Muscle layer of colon (tissue), 2 donors: ENCODE data around the gene CUX1.
"Not testable (repeated sequence)": the region's sequence is repeated elsewhere in the genome, so short reads cannot be mapped to it uniquely, and the experiment has no call there.

Experiments used
- H3K27ac ChIP-seq: one replicate; pipeline ENCODE4 v1.7.0; 2013; ENCODE audit warnings: low read depth, mild to moderate bottlenecking, low read length, moderate library complexity
- H3K27me3 ChIP-seq, 2 donors: one replicate each; pipeline ENCODE4 v1.7.0; 2013; ENCODE audit warnings: low read length in 2 of 2, mild to moderate bottlenecking in 2 of 2; ENCODE audit not compliant: insufficient read depth in 2 of 2, control insufficient read depth in 1 of 2
- H3K36me3 ChIP-seq: one replicate; pipeline ENCODE4 v1.7.0; 2013; ENCODE audit warnings: mild to moderate bottlenecking, low read length; ENCODE audit not compliant: insufficient read depth
- H3K4me1 ChIP-seq: one replicate; pipeline ENCODE4 v1.7.0; 2013; ENCODE audit warnings: mild to moderate bottlenecking, low read length; ENCODE audit not compliant: insufficient read depth
- H3K4me3 ChIP-seq, 2 donors: one replicate each; pipeline ENCODE4 v1.7.0; 2013; ENCODE audit warnings: low read length in 2 of 2, low read depth in 1 of 2, mild to moderate bottlenecking in 1 of 2, moderate library complexity in 1 of 2
- H3K9ac ChIP-seq: one replicate; pipeline ENCODE4 v1.7.0; 2013; ENCODE audit warnings: low read length
- H3K9me3 ChIP-seq: one replicate; pipeline ENCODE4 v1.7.0; 2013; ENCODE audit warnings: mild to moderate bottlenecking, low read length
- donor health status: abdominal sarcoma.
- donor health status: Adenocarcinoma of cecum.

The CUX1 gene

DNA sequence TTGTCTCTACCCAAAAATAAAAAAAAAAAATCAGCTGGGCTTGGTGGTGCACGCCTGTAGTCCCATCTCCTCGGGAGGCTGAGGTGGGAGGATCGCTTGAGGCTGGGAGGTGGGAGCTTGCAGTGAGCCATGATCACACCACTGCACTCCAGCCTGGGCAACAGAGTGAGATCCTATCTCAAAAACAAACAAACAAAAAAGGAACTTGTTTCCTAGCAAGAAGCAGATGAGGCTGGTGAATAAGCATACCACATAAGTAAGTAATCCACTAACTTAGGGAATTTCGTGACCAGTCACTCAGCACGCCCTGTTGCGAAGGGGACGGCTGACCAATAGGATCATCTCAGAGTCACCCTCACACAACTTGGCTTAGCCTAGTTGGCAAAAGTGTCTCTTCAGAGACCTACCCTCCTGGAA lies 64.6 kb downstream of the CUX1 start:
- Histone ChIP-seq H3K27ac (peak overlapping the region; percentile 81), H3K9me3 (no peaks in the 10 kb centered on the region), H3K9ac (peak overlapping the region; percentile 7), H3K4me3 (peak overlapping the region in 1 of 2 donors; percentile 22), H3K36me3 (no peaks in the 10 kb centered on the region), H3K4me1 (peaks cover 65% of the 10 kb centered on the region), H3K27me3 (no peaks in the 10 kb centered on the region)

DNA sequence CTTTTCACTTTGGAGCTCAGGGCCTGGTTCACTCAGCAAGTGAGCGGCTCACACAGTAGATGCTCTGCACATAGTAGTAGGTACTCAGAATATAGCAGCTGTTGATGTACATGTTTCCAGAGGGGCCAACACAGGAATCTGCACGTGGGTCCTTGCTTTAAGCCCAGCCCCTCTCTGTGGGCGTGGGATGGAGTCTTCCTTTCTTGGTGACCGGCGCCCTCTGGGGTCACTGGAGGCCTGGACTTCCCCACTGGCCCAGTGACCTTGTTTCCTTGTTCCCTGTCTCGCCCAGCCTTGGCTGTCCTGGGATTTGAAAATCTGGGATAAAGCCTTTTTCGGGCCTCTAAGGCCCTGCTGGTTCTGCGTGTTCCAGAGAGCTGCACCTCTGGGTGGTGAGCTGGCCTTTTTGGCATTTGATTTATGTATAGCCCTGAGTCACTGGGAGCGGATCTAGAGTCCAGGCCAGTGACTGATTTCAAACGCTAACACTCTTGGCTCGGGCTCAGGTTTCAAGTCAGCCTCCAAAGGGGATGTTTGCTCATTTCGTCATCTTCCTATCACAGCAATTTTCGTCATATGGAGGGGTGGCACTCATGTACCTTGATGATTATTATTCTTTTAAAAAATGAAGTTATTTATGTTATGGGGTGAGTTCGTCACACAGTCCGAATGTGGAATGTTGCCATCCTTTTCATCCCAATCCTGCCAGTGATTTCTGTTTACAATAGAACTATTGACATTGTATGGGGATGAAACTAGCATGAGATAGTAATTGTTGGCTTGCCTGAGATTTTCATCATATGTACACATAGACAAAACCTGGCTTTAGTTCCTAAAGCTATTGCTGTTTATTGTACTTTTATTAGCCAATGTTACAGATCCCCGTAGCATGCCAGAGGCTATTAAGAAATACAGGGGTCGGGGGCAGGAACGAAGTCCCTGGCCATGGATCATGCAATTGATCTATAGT lies 65.5 kb downstream of the CUX1 start:
- peaks cover 65% of the 10 kb centered on the region for H3K4me1 ChIP-seq
- no peaks in the 10 kb centered on the region for H3K36me3 ChIP-seq
- H3K27me3 ChIP-seq: no peaks in the 10 kb centered on the region
- H3K9ac ChIP-seq: peak overlapping the region; percentile 7
- no peaks in the 10 kb centered on the region for H3K9me3 ChIP-seq
- peak overlapping the region in 1 of 2 donors; percentile 22 for H3K4me3 ChIP-seq
- peak overlapping the region; percentile 51 for H3K27ac ChIP-seq

- no peaks in the 10 kb centered on the region for H3K36me3 ChIP-seq
- H3K4me3 ChIP-seq: no peak overlapping the region
- no peaks in the 10 kb centered on the region for H3K27me3 ChIP-seq
- H3K9me3 ChIP-seq: no peaks in the 10 kb centered on the region
- H3K4me1 ChIP-seq: peaks cover 59% of the 10 kb centered on the region
- no peak overlapping the region for H3K9ac ChIP-seq
- peak overlapping the region; percentile 64 for H3K27ac ChIP-seq
Measured at GRCh38 chr7:101884671-101885596, 67.5 kb downstream of the CUX1 start.

DNA sequence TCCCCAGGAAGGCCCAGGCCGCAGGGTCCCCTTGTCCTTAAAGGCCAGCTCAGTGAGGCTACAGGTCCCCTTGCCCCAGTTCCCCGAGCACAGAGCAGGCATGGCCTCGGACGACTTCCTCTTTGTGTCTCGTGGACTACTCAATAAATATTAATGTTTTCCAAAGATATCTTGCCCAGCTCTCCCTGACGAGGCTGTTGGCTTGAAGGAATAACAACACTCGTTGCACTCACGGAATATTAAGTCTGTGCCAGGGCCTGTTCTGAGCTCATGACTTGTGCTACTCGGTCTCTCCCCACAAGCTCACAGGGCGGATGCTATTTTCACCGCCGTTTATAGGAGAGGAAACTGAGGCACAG lies 68.2 kb downstream of the CUX1 start:
- peaks cover 52% of the 10 kb centered on the region for H3K4me1 ChIP-seq
- no peak overlapping the region for H3K9ac ChIP-seq
- no peaks in the 10 kb centered on the region for H3K9me3 ChIP-seq
- H3K36me3 ChIP-seq: no peaks in the 10 kb centered on the region
- no peaks in the 10 kb centered on the region for H3K27me3 ChIP-seq
- peak overlapping the region; percentile 64 for H3K27ac ChIP-seq
- H3K4me3 ChIP-seq: no peak overlapping the region

- H3K4me3 ChIP-seq: not testable (repeated sequence)
- peaks cover 41% of the 10 kb centered on the region for H3K4me1 ChIP-seq
Measured at GRCh38 chr7:101887352-101887751, 69.9 kb downstream of the CUX1 start.

DNA sequence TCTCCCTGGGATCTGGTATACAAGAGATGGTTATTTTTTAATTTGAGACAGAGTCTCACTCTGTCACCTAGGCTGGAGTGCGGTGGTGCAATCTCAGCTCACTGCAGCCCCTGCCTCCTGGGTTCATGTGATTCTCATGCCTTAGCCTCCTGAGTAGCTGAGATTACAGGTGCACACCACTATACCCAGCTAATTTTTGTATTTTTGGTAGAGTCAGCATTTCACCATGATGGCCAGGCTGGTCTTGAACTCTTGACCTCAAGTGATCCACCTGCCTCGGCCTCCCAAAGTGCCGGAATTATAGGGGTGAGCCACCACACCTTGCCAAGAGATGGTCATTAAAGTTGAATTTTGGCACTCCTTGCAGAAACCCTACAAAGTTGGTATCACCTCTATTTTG lies 71.1 kb downstream of the CUX1 start:
- H3K9me3 ChIP-seq, H3K27ac ChIP-seq, H3K27me3 ChIP-seq, H3K36me3 ChIP-seq, H3K4me3 ChIP-seq, H3K9ac ChIP-seq: not testable (repeated sequence)
- peaks cover 40% of the 10 kb centered on the region for H3K4me1 ChIP-seq

More at GRCh38 chr7:101887352-101887751, 69.9 kb downstream of the CUX1 start:
- not testable (repeated sequence) for H3K9ac ChIP-seq, H3K9me3 ChIP-seq, H3K36me3 ChIP-seq, H3K27ac ChIP-seq, H3K27me3 ChIP-seq

- no peak overlapping the region for H3K9ac ChIP-seq
- H3K27ac ChIP-seq: no peak overlapping the region
- H3K4me1 ChIP-seq: peaks cover 25% of the 10 kb centered on the region
- H3K36me3 ChIP-seq: no peaks in the 10 kb centered on the region
- H3K4me3 ChIP-seq: no peak overlapping the region
- no peaks in the 10 kb centered on the region for H3K9me3 ChIP-seq
- no peaks in the 10 kb centered on the region for H3K27me3 ChIP-seq
Measured at GRCh38 chr7:101890749-101891523, 73.5 kb downstream of the CUX1 start.

GRCh38 chr7:101891936-101892640 lies 74.7 kb downstream of the CUX1 start:
- H3K27ac ChIP-seq: no peak overlapping the region
- no peaks in the 10 kb centered on the region for H3K36me3 ChIP-seq
- no peak overlapping the region for H3K9ac ChIP-seq
- H3K4me1 ChIP-seq: peaks cover 30% of the 10 kb centered on the region
- H3K4me3 ChIP-seq: no peak overlapping the region
- no peaks in the 10 kb centered on the region for H3K9me3 ChIP-seq
- no peaks in the 10 kb centered on the region for H3K27me3 ChIP-seq

- H3K9ac ChIP-seq: no peak overlapping the region
- H3K27ac ChIP-seq: no peak overlapping the region
- H3K4me1 ChIP-seq: peaks cover 40% of the 10 kb centered on the region
- H3K9me3 ChIP-seq: no peaks in the 10 kb centered on the region
- H3K27me3 ChIP-seq: no peaks in the 10 kb centered on the region
- no peaks in the 10 kb centered on the region for H3K36me3 ChIP-seq
- no peak overlapping the region for H3K4me3 ChIP-seq
Measured at GRCh38 chr7:101893341-101894082, 76.1 kb downstream of the CUX1 start.

DNA sequence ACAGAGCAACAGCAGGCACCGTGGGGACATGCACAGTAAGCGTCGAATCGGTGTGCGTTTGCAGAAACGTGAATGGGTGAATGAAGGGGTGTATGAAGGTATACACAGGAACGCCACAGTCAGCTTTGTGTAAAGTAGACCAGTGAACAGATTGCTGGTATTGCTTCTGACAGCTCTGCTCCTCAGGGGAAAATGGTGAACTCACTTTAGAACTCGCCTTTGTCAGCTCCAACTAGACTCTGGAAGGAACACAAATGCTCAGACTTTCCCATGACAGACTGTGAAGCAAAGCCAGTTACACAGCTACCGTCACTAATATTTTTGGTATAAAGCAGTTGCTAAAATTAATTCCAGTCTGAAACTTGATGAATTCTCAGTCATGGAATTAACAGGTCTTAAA lies 78.9 kb downstream of the CUX1 start:
- Histone ChIP-seq H3K4me1 (peaks cover 65% of the 10 kb centered on the region), H3K4me3 (no peak overlapping the region), H3K36me3 (no peaks in the 10 kb centered on the region), H3K9ac (no peak overlapping the region), H3K27me3 (no peaks in the 10 kb centered on the region), H3K27ac (no peak overlapping the region), H3K9me3 (no peaks in the 10 kb centered on the region)
